GM06990 (cell line): ENCODE measurements around the gene CDKL1.

ENCODE experiments used
- DNase-seq: peaks from one replicate; pipeline ENCODE4 v3.0.0-alpha.2; 2011; ENCODE audit not compliant: insufficient read length; ENCODE audit errors: extremely low read depth
- H3K27me3 ChIP-seq: replicated peaks from 2 replicates; pipeline ENCODE4 v1.6.0; 2011; ENCODE audit warnings: low read length; ENCODE audit not compliant: control insufficient read depth, insufficient read depth
- H3K36me3 ChIP-seq: 2 replicates; pipeline ENCODE4 v1.5.1; 2011; ENCODE audit warnings: low read length; ENCODE audit not compliant: control insufficient read depth, insufficient read depth
- H3K4me3 ChIP-seq: replicated peaks from 2 replicates; pipeline ENCODE4 v1.5.1; 2011; ENCODE audit warnings: low read depth, mild to moderate bottlenecking, control low read depth, low read length
- TF ChIP-seq, protein P1 (sequence below): IDR thresholded peaks from 2 replicates; pipeline ENCODE4 v1.5.1; 2011; ENCODE audit warnings: low read length, control low read depth, mild to moderate bottlenecking, inconsistent platforms; ENCODE audit not compliant: insufficient read depth, poor library complexity, severe bottlenecking

CDKL1 gene

DNA sequence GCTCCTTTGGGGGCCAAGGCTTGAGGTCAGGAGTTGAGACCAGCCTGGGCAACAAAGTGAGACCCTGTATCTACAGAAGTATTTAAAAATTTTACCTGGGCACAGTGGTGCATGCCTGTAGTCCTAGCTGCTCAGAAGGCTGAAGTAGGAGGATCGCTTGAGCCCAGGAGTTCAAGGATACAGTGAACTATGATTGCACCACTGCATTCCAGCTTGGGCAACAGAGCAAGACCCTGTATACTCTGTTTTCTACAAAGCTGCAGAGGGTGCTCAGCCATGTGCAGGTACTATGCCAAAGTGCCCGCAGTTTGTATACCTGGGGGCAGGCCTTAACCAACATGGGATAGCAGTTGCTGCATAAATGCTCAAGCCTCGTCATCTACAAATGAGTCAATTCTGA is 26.8 kb upstream of the CDKL1 start:
- H3K27me3 ChIP-seq = no peaks in the 10 kb centered on the region
- DNase-seq = no peak
- no peaks in the 10 kb centered on the region; the same call in 1 of the 2 replicates for H3K36me3 ChIP-seq
- TF ChIP-seq, protein P1, sequence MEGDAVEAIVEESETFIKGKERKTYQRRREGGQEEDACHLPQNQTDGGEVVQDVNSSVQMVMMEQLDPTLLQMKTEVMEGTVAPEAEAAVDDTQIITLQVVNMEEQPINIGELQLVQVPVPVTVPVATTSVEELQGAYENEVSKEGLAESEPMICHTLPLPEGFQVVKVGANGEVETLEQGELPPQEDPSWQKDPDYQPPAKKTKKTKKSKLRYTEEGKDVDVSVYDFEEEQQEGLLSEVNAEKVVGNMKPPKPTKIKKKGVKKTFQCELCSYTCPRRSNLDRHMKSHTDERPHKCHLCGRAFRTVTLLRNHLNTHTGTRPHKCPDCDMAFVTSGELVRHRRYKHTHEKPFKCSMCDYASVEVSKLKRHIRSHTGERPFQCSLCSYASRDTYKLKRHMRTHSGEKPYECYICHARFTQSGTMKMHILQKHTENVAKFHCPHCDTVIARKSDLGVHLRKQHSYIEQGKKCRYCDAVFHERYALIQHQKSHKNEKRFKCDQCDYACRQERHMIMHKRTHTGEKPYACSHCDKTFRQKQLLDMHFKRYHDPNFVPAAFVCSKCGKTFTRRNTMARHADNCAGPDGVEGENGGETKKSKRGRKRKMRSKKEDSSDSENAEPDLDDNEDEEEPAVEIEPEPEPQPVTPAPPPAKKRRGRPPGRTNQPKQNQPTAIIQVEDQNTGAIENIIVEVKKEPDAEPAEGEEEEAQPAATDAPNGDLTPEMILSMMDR = no peak
- no peak overlapping the region for H3K4me3 ChIP-seq

DNA sequence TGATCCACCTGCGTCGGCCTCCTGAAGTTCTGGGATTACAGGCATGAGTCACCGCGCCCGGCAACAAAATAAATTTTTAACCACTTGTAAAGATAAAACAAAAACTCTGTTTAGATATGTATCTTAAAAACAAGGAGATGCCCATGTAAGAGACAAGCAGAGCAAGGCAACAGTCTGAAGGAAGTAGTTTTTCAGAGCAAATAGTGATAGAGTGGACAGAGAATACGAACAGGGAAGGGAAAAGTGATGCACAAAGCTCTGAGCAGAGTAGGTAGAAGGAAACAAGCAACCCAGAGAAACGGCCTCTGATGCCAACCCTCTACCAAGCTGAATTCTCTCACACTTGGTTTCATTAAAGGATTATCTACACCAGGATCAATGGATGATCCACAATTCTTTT is 24.8 kb upstream of the CDKL1 start:
- TF ChIP-seq, protein P1 = no peak
- Histone ChIP-seq H3K36me3 (no peaks in the 10 kb centered on the region; the same call in none of the 2 replicates), H3K27me3 (no peaks in the 10 kb centered on the region), H3K4me3 (no peak overlapping the region)
- no peak for DNase-seq

DNA sequence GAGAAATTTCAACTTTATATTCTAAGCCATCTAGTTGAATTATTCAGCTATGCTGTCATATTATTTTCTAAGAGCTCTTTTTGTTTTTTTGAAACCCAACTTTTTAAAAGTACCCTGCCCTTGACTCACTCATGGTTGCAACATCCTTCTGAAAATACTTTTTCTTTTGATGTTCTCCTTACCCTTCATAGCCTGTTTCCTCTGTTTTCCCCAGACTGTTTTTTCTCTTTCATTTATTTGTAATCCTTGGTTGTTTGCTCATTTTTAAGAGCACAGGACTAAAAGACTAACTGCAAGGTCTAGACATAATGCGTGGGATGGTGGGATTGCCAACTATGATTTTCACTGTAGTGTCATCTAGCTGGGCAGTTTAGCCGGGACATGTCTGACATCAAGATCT is 21.2 kb upstream of the CDKL1 start:
- TF ChIP-seq, protein P1 = no peak
- H3K4me3 ChIP-seq = no peak overlapping the region
- DNase-seq = no peak
- H3K36me3 ChIP-seq = no peaks in the 10 kb centered on the region; the same call in none of the 2 replicates
- no peaks in the 10 kb centered on the region for H3K27me3 ChIP-seq

DNA sequence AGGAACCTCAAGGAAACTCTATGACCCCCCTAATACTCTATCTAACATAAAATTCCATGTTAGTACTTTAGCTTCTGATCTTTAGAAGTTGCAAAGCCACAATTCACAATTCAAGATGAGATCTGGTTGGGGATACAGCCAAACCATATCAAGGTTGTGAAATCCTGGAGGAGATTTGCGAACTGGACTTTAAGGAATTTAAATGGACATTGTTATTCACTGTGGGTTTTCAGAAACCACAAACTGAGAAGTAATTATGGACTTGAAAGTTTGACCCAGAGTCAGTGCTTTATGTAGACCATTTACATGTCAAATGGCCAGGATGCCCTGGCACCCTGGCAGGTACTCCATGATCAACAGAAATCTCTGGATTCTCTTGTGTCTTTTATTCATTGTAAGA is 14.2 kb upstream of the CDKL1 start:
- TF ChIP-seq, protein P1 = no peak
- no peaks in the 10 kb centered on the region for H3K36me3 ChIP-seq
- H3K4me3 ChIP-seq = no peak overlapping the region
- no peaks in the 10 kb centered on the region for H3K27me3 ChIP-seq
- DNase-seq = no peak

GRCh38 chr14:50410071-50410470 is 13.4 kb upstream of the CDKL1 start:
- TF ChIP-seq, protein P1 = no peak
- Histone ChIP-seq H3K27me3 (no peaks in the 10 kb centered on the region), H3K4me3 (no peak overlapping the region), H3K36me3 (no peaks in the 10 kb centered on the region)
- DNase-seq = no peak
